PFSK-1 (cell line): ENCODE results near the gene PTGES2.

Experiments used
- FOXP2 ChIP-seq: optimal IDR thresholded peaks from 2 replicates; pipeline ENCODE3; 2011; ENCODE audit warnings: borderline replicate concordance, control low read depth, inconsistent platforms; ENCODE audit not compliant: insufficient read depth; ENCODE audit errors: extremely low read length, extremely low read depth
- POLR2AphosphoS5 ChIP-seq: IDR thresholded peaks from 2 replicates; pipeline ENCODE4 v1.6.1; 2012; ENCODE audit warnings: low read depth, mild to moderate bottlenecking, control low read depth, low read length, moderate library complexity
- REST ChIP-seq, 2 experiments: IDR thresholded peaks; 2 replicates each; pipeline versions ENCODE4 v1.6.1 to v1.8.0; 2011 to 2012; ENCODE audit warnings: low read depth in 2 of 2, low read length in 2 of 2, control low read depth in 1 of 2, inconsistent platforms in 1 of 2, mild to moderate bottlenecking in 1 of 2, moderate library complexity in 1 of 2; ENCODE audit not compliant: insufficient read depth in 1 of 2
- SIN3A ChIP-seq: IDR thresholded peaks from 2 replicates; pipeline ENCODE4 v1.6.1; 2012; ENCODE audit warnings: mild to moderate bottlenecking, low read length, moderate library complexity, borderline replicate concordance; ENCODE audit not compliant: insufficient read depth
- TAF1 ChIP-seq: IDR thresholded peaks from 2 replicates; pipeline ENCODE4 v1.6.1; 2012; ENCODE audit warnings: low read length, control low read depth, borderline replicate concordance; ENCODE audit not compliant: insufficient read depth

GRCh38 chr9:128094950-128095544 is 32.5 kb downstream of the PTGES2 start:
- TF ChIP-seq POLR2AphosphoS5, result no peak
- no peak for TF ChIP-seq SIN3A
- no peak for TF ChIP-seq FOXP2
- TF ChIP-seq TAF1, result no peak
- no peak for TF ChIP-seq REST (IDR thresholded peaks at IDR 0.05; ENCODE audit: insufficient read depth in 1 of 2, low read depth in 2 of 2, low read length in 2 of 2)
